Measurements from ENCODE around the gene MVP. TPM values are rescaled to one million over a fixed set of nuclear protein-coding genes. Genes with fewer than 3 reads are reported as not detected.
A peak's percentile ranks its signal among the peaks of the same experiment; 100 is the strongest.
"Not testable (repeated sequence)": the region's sequence is repeated elsewhere in the genome, so short reads cannot be mapped to it uniquely, and the experiment has no call there.

Gene MVP
- total RNA-seq, 6 experiments from 2014 or later, result 37.4 to 112 (median 77.8) TPM

- DNase-seq, result no peak
- intact Hi-C loops (cut with DNase I), result no loop called here
- Histone ChIP-seq H3K4me3 (no peak overlapping the region), H3K27ac (peak overlapping the region in 1 of 3 donors; percentile 59), H3K36me3 (peaks cover 9 to 28% (median 20%) of the 10 kb centered on the region in 4 donors), H3K9me3 (no peaks in the 10 kb centered on the region), H3K4me1 (peaks cover 0 to 25% (median 5%) of the 10 kb centered on the region in 4 donors), H3K27me3 (no peaks in the 10 kb centered on the region)
- TF ChIP-seq, protein P1, sequence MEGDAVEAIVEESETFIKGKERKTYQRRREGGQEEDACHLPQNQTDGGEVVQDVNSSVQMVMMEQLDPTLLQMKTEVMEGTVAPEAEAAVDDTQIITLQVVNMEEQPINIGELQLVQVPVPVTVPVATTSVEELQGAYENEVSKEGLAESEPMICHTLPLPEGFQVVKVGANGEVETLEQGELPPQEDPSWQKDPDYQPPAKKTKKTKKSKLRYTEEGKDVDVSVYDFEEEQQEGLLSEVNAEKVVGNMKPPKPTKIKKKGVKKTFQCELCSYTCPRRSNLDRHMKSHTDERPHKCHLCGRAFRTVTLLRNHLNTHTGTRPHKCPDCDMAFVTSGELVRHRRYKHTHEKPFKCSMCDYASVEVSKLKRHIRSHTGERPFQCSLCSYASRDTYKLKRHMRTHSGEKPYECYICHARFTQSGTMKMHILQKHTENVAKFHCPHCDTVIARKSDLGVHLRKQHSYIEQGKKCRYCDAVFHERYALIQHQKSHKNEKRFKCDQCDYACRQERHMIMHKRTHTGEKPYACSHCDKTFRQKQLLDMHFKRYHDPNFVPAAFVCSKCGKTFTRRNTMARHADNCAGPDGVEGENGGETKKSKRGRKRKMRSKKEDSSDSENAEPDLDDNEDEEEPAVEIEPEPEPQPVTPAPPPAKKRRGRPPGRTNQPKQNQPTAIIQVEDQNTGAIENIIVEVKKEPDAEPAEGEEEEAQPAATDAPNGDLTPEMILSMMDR (IDR thresholded peaks at IDR 0.05), result no peak
- no peak for TF ChIP-seq POLR2A (IDR thresholded peaks at IDR 0.05)
- WGBS (ENCODE audit: insufficient coverage, low coverage, low lambda C conversion rate, missing lambda C conversion rate), result no CpG with 5 or more reads among the region's 11 CpGs
- no peak for ATAC-seq
Observed at GRCh38 chr16:29830774-29831173, 10.5 kb downstream of the MVP start.

- peaks cover 9 to 32% (median 22%) of the 10 kb centered on the region in 4 donors for H3K36me3 ChIP-seq
- intact Hi-C loops (cut with DNase I), result no loop called here
- H3K9me3 ChIP-seq, result no peaks in the 10 kb centered on the region
- H3K4me3 ChIP-seq, result no peak overlapping the region
- TF ChIP-seq, protein P1 (IDR thresholded peaks at IDR 0.05), result no peak
- TF ChIP-seq POLR2A (IDR thresholded peaks at IDR 0.05), result no peak
- peak overlapping the region in 1 of 3 donors; percentile 59 for H3K27ac ChIP-seq
- 60% methylated on average over 1 of the region's 2 CpGs for WGBS (ENCODE audit: insufficient coverage, low coverage, low lambda C conversion rate, missing lambda C conversion rate)
- ATAC-seq, result peak; percentile 43 to 90 (median 60)
- H3K27me3 ChIP-seq, result no peaks in the 10 kb centered on the region
- peak in 1 of 3 donors; percentile 78 for DNase-seq
- H3K4me1 ChIP-seq, result peaks cover 0 to 25% (median 5%) of the 10 kb centered on the region in 4 donors
Observed at GRCh38 chr16:29831490-29831889, 11.2 kb downstream of the MVP start.

DNA sequence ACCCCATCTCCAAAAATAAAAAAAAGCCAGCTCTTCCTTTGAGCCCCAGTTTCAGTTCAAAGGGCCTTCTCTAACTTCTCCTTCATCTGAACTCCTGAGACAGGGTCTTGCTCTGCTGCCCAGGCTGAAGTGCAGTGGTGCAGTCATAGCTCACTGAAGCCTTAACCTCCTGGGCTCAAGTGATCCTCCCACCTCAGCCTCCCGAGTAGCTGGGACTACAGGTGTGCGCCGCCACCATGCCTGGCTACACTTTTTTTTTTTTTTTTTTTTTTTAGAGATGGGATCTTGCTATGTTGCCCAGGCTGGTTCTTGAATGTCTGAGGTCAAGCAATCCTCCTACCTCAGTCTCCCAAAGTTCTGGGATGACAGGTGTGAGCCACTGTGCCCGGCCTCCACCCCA lies 13.0 kb downstream of the MVP start:
- H3K27ac ChIP-seq; intact Hi-C loops (cut with DNase I); H3K4me3 ChIP-seq; H3K9me3 ChIP-seq; H3K27me3 ChIP-seq; ATAC-seq; DNase-seq: not testable (repeated sequence)
- no CpG with 5 or more reads among the region's 4 CpGs for WGBS (ENCODE audit: insufficient coverage, low coverage, low lambda C conversion rate, missing lambda C conversion rate)
- Histone ChIP-seq H3K36me3 (peaks cover 9 to 48% (median 31%) of the 10 kb centered on the region in 4 donors), H3K4me1 (peaks cover 0 to 25% (median 5%) of the 10 kb centered on the region in 4 donors)

GRCh38 chr16:29834079-29834478 lies 13.8 kb downstream of the MVP start:
- 100% methylated on average over 1 of the region's 5 CpGs for WGBS (ENCODE audit: insufficient coverage, low coverage, low lambda C conversion rate, missing lambda C conversion rate)
- DNase-seq (no peak), ATAC-seq (no peak)
- Histone ChIP-seq H3K27me3 (no peaks in the 10 kb centered on the region), H3K4me1 (peaks cover 0 to 19% (median 5%) of the 10 kb centered on the region in 4 donors), H3K36me3 (peaks cover 9 to 56% (median 34%) of the 10 kb centered on the region in 4 donors), H3K4me3 (no peak overlapping the region), H3K9me3 (no peaks in the 10 kb centered on the region), H3K27ac (no peak overlapping the region)
- TF ChIP-seq, protein P1 (IDR thresholded peaks at IDR 0.05), result no peak
- TF ChIP-seq POLR2A (IDR thresholded peaks at IDR 0.05), result no peak
- intact Hi-C loops (cut with DNase I), result no loop called here

DNA sequence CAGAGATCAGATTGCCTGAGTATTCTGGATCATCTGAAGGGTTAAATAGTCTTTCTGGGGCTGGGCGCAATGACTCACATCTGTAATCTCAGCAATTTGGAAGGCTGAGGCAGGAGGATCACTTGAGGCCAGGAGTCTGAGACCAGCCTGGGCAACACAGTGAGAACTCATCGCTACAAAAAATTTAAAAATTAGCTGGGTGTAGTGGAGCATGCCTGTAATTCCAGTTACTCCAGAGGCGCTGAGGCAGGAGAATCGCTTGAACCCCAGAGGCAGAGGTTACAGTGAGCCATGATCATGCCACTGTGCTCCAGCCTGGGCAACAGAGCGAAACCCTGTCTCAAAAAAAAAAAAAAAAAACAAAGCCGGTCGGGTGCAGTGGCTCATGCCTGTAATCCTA lies 15.7 kb downstream of the MVP start:
- peaks cover 9 to 66% (median 36%) of the 10 kb centered on the region in 4 donors for H3K36me3 ChIP-seq
- intact Hi-C loops (cut with DNase I), result no loop called here
- 90% methylated on average over 7 of the region's 7 CpGs for WGBS (ENCODE audit: insufficient coverage, low coverage, low lambda C conversion rate, missing lambda C conversion rate)

More for the DNA sequence above, 15.7 kb downstream of the MVP start:
- H3K4me1 ChIP-seq, result peaks cover 0 to 8% (median 1%) of the 10 kb centered on the region in 4 donors
- H3K4me3 ChIP-seq, result no peak overlapping the region
- H3K9me3 ChIP-seq, result no peaks in the 10 kb centered on the region
- DNase-seq, result no peak
- no peak overlapping the region for H3K27ac ChIP-seq
- ATAC-seq, result no peak
- no peak for TF ChIP-seq POLR2A (IDR thresholded peaks at IDR 0.05)
- TF ChIP-seq, protein P1 (IDR thresholded peaks at IDR 0.05), result no peak
- no peaks in the 10 kb centered on the region for H3K27me3 ChIP-seq
